ENCODE results near the gene ARHGAP28.

The ARHGAP28 gene

DNA sequence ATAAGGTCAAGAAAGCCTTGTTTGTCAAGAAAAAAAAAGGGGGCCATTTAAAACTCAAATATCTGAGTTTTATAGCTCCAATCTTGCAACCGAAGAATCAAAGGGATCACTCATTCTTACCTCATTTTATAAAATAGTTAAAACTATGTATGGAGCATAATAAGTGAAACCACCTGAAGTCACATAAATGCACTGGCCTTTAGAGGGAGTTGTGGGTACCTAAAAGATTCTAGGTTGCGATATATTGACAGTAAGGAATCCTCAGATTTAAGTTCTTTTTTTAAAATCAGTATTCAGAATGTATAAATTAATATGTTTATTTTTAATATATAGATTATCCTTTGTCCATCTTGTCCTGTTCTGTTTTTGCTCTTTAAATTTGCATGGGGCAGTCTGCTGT lies 3.4 kb downstream of the ARHGAP28 start:
- DNase-seq: no peak

DNA sequence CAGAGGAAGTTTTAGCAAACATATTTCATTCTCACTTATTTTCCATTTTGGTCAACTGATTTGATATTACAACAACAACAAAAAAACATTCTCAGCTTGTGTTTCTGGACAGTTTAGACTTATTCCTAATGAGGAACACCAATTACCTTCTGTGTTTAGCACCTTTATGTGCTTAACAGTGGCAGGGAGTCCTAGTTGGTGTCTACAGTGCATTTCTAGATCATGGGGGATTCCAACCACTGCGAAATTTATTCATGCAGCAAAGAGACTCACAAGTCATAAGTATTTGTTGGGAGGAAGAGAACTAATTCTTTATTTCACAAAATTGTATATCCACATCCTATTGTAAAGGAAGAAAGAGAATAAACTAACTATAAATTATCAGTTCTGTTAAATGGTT lies 4.2 kb downstream of the ARHGAP28 start:
- no peak for DNase-seq

DNA sequence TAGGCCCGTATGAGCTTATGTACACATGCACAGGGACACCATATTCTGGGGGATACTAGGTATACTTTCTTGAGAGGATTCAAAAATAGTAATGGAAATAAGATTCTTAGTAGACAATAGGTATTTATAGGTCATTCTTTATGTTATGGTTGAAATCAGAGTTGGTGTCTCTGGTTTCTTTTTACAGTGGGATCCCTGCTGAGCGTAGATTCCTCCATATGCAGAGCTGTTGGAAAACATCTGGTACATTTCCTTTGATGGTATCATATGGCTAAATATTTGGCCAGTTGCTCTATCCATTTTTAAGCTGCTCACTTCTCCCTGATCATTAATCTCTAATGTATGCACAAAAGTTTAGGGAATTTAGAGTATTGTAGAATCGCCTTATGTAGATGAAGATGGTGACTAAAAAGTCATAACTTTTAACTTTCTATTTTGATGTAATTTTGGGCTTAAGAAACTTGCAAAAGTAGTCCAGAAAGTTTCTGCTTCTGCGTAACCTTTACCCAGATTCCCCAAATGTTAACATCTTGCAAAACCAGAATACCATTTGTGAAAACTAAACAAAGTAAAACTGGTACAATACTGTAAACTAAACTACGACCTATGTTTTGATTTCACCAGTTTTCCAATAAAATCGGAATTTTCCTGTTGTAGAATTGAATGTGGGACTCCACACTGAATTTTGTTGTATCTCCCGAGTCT lies 5.4 kb downstream of the ARHGAP28 start:
- no peak for DNase-seq

DNA sequence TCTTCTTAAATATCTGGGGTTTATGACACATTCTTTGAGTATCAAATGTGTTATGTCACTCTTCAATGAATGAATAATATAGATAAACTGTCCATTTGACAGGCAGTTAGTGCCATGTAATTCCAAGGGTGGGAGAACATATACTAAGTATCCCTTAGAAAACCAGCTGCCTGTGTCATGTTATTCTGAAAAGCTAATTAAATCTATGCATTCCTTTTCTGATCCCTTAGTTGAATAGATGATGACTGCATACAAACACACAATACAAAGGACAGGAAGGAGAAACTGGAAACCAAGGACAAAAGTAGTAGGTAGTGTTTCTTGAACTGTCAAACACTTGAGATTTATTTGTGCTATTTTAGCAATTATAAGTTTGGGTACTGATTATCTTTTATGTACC lies 8.3 kb downstream of the ARHGAP28 start:
- DNase-seq: no peak

DNA sequence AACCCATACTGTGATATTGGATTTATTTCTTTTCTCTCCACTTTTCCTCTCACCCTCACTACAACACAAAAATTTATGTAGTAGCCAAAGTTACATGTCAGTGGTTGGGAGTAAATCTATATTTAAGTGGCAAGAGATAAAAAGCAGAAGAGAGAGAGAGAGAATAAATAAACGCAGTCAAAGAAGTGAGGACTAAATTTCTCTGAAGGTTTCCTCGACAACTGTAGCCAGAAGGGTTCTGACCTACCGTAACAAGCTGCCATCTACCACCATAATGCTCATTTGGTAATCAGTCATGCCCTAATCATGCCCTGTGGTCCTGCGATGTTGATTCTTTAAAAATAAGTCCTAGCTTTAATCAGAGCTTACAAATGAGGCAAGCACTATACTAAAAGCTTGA lies 9.1 kb downstream of the ARHGAP28 start:
- DNase-seq: no peak

DNA sequence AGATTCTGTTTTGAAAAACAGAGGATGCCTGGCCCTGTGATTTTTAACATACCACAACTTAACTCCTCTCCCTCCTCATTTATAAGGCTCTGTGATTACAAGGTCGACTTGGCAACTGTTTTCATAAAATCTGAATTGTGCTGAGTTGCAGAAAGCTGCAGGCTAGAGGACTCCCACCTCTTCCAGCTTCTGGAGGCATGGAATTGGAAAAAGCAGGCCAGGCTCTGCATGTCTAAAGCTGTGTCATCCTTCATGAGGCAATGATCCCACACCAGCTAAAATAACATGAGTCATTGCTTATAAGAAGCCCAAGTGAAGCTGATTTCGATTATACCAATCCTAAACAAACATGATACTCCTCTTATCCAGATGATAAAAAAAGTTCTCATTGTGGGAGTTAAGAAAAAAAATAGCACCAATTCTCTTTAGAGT lies 11.7 kb downstream of the ARHGAP28 start:
- DNase-seq: no peak

DNA sequence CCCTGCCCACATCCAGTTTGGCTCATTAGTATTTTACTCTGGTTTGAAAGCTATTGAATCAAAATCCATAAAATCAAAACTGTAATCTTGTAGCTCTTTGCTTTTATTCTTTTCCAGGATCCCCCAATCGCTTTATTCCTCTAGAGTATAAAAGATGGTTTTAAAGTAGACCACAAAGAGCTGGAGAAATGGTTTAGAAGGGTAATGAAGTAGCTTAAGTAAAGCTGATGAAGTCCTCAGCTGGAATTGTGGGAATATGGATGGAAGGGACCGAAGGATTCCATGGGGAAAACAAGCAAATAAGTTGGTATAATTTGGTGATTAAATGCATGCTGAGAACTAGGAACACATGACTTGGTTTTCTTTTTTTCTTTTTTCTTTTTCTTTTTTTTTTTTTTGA lies 12.3 kb downstream of the ARHGAP28 start:
- DNase-seq: no peak

DNA sequence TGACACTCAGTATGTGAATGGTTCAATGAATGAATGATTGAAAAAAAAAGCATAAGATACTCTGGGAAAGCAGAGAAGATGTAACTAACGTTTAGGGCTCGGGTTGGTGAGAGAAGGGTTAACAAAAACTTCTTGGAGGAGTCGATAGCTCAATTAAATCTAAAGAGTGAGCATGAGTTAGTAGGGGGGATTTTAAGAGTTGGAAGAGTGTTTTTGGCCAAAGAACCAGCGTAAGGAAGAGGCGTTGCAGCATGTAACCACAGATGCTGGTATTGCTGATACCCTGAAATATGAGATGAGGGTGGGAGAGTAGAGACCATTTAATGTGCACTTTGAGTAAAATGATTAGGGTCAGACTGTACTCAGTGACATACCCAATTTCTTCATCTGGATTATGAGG lies 14.5 kb downstream of the ARHGAP28 start:
- no peak for DNase-seq

DNA sequence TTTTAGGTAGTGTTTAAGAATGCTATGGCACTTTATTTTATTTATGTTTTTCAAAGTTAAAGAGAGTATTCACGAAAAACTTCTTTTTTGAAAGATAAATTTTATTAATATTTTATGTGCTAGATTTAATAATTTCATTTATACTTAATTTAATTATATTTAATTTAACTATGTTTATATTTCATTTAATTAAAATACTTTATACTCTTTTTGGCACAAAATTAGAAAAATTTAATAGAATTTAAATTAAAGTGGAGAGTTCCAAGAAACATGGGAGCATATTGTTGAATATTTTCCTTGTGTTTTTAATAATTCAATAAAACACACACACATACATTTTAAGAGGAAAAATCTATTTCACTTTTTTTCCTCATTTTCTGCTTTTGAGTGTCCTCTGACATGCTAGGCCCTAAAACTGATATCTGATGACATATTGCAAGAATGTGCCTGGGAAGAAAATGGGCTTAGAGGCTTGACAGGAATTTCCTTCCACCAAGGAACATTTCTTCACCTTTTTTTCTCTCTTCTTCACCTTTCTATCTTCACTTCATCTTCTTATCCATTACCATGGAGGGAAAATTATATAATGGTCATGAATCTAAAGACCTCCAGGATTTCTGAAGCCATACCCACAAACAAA lies 15.4 kb downstream of the ARHGAP28 start:
- DNase-seq: no peak

DNA sequence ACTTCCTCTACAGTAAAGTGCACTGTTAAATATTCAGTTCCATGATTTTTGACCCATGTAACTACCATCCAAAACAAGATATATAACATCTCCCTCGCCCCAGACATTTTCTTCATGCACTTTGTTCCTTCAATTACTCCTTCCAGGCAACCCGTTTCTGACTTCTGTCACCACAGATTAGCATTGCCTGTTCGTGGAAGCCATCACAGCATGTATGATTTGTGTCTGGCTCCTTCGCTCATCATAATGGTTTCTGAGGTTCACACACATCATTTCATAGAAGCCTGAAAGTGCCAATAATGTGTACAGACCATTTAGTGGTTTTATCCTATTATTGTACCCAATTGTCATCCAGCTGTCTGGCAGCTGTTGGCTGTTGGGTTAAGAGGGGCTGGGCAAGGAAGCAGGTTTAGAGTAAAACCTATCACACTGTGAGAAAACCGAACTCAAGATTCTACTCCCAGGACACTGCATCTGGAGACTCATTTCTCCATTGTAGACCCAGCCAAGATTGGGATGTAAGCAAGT lies 16.1 kb downstream of the ARHGAP28 start:
- DNase-seq: no peak

DNA sequence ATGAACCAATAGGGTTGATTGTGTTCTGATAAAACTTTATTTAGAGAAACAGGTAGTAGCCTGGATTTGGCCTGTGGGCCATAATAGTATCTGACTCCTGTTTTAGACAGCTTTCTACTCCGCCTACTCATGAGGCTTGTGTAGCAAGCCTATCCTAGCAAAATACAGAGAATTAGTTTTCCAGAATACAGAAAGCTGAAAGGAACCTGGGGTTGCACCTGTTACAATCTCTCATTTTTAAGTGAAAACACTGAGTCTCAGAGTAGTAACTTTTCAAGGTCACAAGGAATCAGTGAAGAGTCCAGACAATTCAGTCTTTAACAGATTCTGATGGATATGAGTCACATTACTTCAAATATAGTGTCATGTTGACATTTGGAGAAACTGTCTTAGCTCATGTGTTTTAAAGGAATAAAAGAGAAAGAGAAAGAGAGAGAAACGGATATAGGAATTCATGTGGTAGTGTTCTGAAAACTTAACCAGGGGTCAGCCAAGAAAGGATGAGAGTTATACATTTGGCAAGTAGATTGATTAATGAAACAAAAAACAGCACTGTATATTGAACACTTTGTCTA lies 17.0 kb downstream of the ARHGAP28 start:
- no peak for DNase-seq

DNA sequence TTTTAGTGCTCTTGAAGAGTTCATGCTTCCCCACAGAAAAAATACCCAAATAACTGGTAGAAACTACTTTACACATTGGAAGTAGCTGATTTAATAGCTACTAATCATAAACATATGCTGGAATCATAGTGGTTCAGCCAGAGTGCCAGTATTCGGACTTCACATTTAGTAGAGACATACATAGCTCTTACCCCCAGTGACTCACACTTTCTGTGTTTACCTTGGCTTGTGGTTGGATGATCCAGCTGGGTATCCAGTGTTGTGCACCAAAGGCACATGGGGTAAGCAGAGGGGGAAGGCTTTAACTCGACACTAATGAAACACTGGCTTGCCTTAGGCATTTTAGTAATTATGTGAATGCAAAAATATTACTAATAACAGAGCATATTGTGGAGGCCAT lies 18.1 kb downstream of the ARHGAP28 start:
- DNase-seq: no peak

DNA sequence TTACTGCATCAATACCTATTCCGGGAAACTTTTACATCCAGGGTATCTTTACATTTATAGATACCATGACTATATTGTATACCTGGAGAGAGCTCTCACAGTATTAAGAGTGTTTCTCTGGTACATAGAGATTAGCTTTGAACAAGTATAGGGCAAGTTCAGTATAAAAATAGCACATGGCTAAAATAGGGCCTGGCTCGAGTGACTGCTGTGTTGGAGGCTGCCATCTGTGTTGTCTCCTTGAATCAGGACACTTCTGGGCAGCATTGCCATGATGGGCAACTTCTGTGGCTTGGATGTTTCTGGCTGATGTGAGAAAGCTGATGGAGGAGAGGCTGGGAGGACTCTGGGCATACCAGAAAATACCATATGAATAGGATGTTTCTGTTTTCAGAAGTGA lies 18.7 kb downstream of the ARHGAP28 start:
- no peak for DNase-seq

DNA sequence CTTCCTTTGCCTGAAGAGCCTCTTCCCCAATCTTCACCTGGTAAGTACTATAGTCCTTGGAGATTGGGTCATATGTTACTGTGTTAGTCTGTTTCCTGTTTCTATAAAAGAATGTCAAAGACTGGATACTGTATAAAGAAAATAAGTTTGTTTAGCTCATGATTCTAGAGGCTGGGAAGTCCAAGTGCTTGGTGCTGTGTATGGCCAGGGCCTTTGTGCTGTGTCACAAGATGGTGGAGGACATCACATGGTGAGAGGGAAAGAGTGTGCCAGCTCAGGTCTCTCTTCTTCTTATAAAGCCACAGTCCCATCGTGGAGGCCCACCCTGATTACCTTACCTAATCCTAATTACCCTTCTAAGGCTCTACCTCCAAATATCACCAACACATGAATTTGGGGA lies 20.9 kb downstream of the ARHGAP28 start:
- DNase-seq: no peak

DNA sequence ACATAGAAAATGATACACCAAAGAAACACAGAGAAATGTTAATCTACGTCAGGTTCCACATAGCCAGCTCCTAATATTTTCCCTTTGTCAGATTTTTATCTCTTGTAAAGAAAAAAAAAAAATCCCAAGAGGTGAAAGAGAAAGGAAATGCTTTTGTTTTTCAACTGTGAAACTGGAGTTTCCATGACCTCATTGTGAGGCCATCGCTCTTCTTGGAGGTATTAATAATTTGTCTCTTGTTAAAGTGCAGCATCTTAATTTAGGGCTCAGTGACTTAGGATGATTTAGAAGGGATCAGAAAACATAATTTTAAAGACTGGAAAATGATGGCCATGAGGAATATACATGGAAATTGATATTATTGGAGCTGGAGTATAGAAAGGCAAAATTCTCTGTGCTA lies 21.7 kb downstream of the ARHGAP28 start:
- no peak for DNase-seq

DNA sequence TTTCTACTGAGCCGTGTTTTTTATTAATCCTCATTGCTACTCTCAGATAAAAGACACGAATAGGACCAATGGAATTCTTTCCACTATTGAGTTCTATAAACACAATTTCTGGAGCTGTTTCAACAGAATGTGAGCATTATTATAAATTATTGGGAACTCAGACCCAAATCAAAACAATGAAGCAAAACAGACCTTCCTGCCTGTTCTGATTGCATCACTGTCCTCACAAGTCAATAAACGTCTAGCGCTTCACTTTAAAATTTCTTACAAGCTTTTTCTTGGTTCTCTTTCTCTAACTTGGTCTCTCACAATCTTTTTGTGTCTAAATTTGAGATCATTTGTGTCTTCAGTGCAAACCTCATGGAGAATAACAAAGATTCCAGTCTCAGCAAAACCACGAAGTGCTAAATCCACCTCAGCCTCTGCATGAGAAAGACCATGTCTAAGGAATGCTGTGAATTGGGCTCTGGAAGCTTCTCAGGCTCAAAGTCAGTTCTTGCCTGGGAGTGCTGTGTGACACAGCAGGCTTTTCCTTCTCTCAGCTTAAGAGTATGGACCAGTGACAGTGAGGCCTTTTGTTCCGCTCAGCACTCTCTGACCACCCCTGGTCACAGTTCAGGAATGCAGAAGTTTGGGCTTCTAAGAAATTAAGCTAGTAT lies 22.8 kb downstream of the ARHGAP28 start:
- no peak for DNase-seq

DNA sequence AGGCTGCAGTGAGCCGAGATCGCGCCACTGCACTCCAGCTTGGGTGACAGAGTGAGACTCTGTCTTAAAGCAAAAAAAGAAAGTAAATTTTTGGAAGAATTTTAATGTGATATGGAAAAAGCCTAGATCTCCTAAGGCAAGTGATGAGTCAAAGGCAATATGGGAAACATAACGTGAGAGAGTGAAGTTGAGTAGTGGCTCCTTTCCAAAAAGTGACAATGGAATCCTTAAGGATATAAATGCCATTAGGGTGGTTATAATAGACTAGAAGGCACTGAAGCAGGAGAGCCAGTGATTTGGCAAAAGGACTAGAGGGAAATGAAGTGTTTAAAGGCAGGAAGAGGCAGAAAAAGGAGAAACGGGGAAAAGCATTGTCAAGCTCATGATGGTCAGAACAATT lies 25.6 kb downstream of the ARHGAP28 start:
- no peak for DNase-seq

DNA sequence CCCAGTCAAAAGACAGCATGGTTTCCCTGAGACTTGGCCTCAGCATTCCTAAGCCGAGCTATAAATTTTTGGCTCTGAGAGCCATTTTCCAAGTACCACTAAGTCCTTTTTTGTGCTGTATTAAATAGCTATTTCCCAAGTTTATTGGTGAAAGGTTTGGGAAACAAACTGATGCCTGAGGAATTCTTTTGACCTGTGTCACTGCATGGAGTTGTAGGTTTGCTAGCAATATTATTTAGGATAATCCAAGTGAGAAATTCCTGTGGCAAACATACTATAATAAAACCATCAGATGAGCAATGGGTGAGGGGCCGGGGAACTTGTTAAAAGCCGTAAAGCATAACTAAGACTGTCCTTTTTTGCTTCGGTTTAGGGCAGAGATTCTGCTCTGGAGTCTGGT lies 28.4 kb downstream of the ARHGAP28 start:
- DNase-seq: no peak

DNA sequence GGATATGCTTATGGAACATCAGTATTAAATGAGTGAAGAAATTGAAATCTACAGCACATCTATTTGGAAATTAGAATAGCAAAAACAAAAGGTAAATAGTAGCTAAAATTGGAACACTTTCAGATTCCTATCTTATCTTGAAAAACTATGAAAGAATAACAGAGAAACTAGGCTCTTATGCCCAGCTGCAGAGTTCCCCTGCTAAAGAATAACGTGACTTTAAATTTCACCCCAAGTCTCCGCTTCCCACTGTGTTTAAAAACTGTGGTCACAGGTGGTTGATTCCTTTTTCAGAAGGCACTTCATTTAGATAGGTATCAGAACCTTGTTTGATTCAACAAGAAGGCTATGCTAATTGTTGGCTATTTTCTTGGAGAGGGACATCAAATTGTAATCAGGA lies 30.1 kb downstream of the ARHGAP28 start:
- no peak for DNase-seq

DNA sequence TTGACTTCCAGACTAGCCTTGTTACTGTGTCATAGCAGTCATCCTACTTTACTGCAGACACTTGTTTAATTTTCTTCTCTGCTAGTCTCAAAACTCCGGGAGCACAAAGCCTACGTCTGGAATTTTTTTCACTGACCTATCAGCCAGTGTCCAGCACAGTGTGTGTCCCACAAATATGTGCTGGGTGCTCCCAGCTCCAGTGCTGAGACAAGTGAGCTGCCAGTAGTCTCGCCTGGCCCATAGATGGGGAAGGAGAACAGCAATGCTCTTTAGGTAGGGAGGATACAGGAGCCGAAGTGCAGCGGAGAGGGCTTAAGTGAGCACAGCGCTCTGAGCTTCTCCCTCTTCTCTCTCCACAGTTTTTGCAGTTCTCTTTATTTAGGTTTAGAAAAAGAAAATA lies 34.0 kb downstream of the ARHGAP28 start:
- DNase-seq: no peak

DNA sequence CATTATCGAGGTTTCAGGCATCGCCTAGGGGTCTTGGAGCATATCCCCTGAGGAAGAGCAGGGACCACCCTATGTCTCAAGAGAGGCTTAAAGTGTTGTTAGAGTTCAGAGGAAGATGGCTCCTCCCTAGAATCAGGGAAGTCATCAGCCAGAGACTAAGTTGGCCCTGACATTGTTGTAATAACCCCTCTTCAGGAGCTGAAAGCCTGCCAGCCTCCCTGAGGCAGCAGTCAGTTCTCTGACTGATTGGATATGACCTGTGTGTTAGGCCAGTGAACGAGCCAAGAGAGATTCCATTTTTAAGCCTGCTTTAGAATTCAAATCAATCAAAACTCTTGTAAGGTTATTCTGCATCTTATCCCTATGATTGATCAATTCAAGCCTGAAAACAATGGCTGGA lies 34.9 kb downstream of the ARHGAP28 start:
- DNase-seq: no peak

DNA sequence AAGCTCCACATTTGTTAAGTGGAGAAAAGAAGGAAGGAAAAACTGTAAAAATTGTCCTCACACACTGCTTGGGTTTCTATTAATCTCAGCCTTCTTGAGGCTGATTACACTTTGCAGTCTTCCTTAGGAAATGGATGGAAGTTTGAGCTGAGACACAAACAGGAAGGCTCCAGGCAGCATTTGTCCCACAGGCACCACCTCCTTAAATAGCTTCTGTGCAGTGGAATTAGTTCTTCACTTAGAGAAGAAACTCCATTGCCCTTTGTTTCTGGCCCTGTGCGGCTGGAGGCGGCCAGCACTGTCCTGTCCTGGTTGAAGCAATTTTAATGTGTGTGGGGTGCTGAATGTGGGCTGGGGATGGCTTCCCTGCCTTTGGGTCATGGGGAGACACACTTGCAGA lies 44.3 kb downstream of the ARHGAP28 start:
- DNase-seq: no peak

DNA sequence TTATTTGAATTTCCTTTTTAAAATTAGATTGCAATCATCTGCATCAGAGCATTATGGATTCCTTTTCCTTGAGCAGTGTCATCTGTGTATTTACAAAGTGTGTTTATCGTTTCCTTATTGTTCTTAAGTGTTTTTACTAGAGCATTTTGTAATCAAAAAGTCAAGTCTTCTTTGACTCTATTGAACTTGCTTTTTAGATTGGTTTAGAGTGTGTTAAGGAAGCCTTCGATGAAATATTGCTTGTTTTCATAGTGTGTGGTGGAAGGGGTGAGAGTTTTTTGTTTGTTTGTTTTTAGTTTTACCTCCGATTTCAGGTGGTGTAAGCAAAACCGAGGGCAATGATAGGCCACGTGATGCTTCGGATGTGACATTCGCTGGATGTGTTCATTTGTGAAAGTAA lies 45.7 kb downstream of the ARHGAP28 start:
- no peak for DNase-seq

DNA sequence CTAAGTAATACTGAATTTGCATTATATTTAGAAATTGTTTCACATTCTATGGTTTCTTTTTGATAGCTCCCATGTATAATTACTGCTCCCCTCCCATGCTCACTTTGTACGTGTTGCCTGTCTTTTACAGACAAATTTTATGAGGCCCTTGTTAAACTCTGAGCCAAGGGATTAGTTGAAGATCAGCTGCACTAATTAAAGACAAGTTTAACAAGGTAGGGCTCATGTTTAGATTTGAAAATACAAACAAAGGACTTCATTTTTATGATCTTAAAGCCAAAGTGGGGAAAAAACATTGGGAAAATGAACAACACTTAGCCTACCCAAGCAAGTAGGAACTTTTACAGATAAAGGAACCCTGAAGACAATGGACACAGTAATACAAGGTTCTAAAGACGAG lies 46.2 kb downstream of the ARHGAP28 start:
- DNase-seq: no peak
